Adrenal gland (tissue), 5 donors: Measurements from ENCODE around the gene PTMA.

Source experiments
- CTCF ChIP-seq, 6 experiments: fragments of 450-650 bp in 4 of 6; fragments of 200-600 bp in 2 of 6; sonication (generic) in 1 of 6; IDR thresholded peaks; 1 replicate in 5 of 6; 2 replicates in 1 of 6; pipeline versions ENCODE4 v1.5.1 to v1.8.0; 2016 to 2021; ENCODE audit warnings: antibody characterized with exemption in 6 of 6, mild to moderate bottlenecking in 2 of 6, moderate library complexity in 1 of 6
- POLR2A ChIP-seq, 2 donors: fragments of 450-650 bp; IDR thresholded peaks; one replicate each; pipeline ENCODE4 v1.6.1; 2017; ENCODE audit warnings: antibody characterized with exemption in 2 of 2, mild to moderate bottlenecking in 2 of 2, moderate library complexity in 1 of 2
- donor health status: DM: no; HTN: no; CAD: no.

DNA sequence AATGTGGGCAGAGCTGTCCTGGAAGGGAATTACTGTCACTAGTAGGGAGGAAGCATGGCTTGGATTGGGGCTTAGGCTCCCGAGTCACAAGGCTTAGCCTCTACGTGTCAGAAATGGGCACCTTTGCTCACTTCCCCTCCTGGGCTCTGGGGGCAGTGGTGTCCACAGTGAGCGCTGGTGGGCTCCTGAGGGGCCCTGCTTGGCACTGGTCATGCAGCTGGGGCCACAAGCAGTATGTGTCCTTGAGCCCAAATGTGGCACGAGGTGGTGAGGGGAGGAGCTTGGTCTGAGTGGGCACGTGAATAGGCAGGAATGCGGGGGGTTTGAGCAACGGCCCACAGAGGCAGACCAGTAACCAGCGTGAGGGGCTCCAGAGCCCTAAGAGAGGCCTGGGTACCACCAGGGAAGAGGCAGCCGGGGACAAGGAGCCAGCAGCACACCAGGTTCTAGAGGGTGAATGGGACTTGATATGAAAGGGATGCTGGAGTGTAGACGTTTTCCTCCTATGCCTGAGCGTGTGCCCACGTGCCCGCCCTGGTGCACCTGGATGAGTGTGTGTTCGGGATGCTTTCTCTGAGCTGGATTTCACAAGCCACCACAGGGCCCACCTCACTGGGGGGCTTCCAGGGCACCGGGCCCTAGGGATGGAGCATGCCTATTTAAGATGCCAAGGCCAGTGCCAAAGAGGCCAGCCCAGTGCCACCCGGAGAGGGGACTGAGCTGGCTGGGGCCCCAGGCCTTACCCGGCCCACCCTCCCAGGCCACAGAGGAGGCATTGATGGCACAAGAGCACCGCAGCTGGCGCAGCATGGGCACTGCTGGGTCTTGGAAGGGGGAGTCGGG lies 22.8 kb upstream of the PTMA start:
- peak in 1 of 6 experiments; percentile 23 for TF ChIP-seq CTCF (IDR thresholded peaks at IDR 0.05)
- no peak for TF ChIP-seq POLR2A (IDR thresholded peaks at IDR 0.05)
